GM23338 (cell line): ENCODE data around the gene PRDM2. TPM values are rescaled to one million over a fixed set of nuclear protein-coding genes. Genes with fewer than 3 reads are reported as not detected.

Experiments
- ATAC-seq: fragments of 200-7000 bp; cut with Tn5 transposase; 3 replicates; pipeline ENCODE4 v1.9.1; 2020
- DNase-seq: peaks from one replicate; pipeline ENCODE4 v3.0.0-alpha.2; 2015; ENCODE audit warnings: low spot score
- H2AFZ ChIP-seq: fragments of 200-600 bp; sonication (generic); 2 replicates; pipeline ENCODE4 v1.8.0; 2016; ENCODE audit warnings: antibody characterized with exemption, mild to moderate bottlenecking, moderate library complexity
- H3F3A ChIP-seq: fragments of 200-600 bp; sonication (generic); replicated peaks from 2 replicates; pipeline ENCODE4 v1.8.0; 2017; ENCODE audit warnings: antibody characterized with exemption, mixed run types, low read depth
- H3K27ac ChIP-seq: fragments of 200-600 bp; sonication (generic); 2 replicates; pipeline ENCODE4 v1.6.1; 2016; ENCODE audit warnings: low read depth
- H3K27me3 ChIP-seq: fragments of 200-600 bp; sonication (generic); 2 replicates; pipeline ENCODE4 v1.8.0; 2016; ENCODE audit warnings: mild to moderate bottlenecking, mixed run types, moderate library complexity; ENCODE audit not compliant: insufficient read depth
- H3K36me3 ChIP-seq: fragments of 200-600 bp; sonication (generic); 2 replicates; pipeline ENCODE4 v1.8.0; 2016; ENCODE audit warnings: mild to moderate bottlenecking; ENCODE audit not compliant: insufficient read depth
- H3K4me1 ChIP-seq: fragments of 200-600 bp; sonication (generic); 2 replicates; pipeline ENCODE4 v1.8.0; 2016; ENCODE audit warnings: mild to moderate bottlenecking, moderate library complexity; ENCODE audit not compliant: insufficient read depth
- H3K4me2 ChIP-seq: fragments of 200-600 bp; sonication (generic); 2 replicates; pipeline ENCODE4 v1.7.1; 2017; ENCODE audit warnings: mixed run types
- H3K4me3 ChIP-seq: fragments of 200-600 bp; sonication (generic); 2 replicates; pipeline ENCODE4 v1.6.1; 2016; ENCODE audit warnings: mixed run types
- H3K79me2 ChIP-seq: fragments of 200-600 bp; sonication (generic); replicated peaks from 2 replicates; pipeline ENCODE4 v1.8.0; 2017; ENCODE audit warnings: mild to moderate bottlenecking; ENCODE audit not compliant: insufficient read depth
- H3K9me2 ChIP-seq: fragments of 200-600 bp; sonication (generic); 2 replicates; pipeline ENCODE4 v1.8.0; 2017; ENCODE audit not compliant: insufficient read depth
- H4K20me1 ChIP-seq: fragments of 200-600 bp; sonication (generic); replicated peaks from 2 replicates; pipeline ENCODE4 v1.8.0; 2017; ENCODE audit warnings: mild to moderate bottlenecking; ENCODE audit not compliant: insufficient read depth
- H3K27ac Mint-ChIP-seq: 2 replicates; pipeline ENCODE4 v1.8.0; 2020; ENCODE audit warnings: inconsistent platforms, mild to moderate bottlenecking, moderate library complexity, mixed read lengths
- H3K27me3 Mint-ChIP-seq: 3 replicates; pipeline ENCODE4 v1.8.0; 2022; ENCODE audit warnings: low read depth, mild to moderate bottlenecking, moderate library complexity, mixed read lengths, inconsistent platforms; ENCODE audit not compliant: insufficient read depth, poor library complexity
- H3K36me3 Mint-ChIP-seq: 3 replicates; pipeline ENCODE4 v1.8.0; 2021; ENCODE audit warnings: low read depth, mild to moderate bottlenecking, inconsistent platforms, moderate library complexity, mixed read lengths
- H3K4me1 Mint-ChIP-seq: 3 replicates; pipeline ENCODE4 v1.8.0; 2020; ENCODE audit warnings: mild to moderate bottlenecking, inconsistent platforms, mixed read lengths
- H3K4me3 Mint-ChIP-seq: 3 replicates; pipeline ENCODE4 v1.8.0; 2021; ENCODE audit warnings: moderate library complexity, mild to moderate bottlenecking, inconsistent platforms, mixed read lengths
- H3K9me3 Mint-ChIP-seq: 3 replicates; pipeline ENCODE4 v1.8.0; 2020; ENCODE audit warnings: moderate library complexity, mild to moderate bottlenecking, inconsistent platforms, mixed read lengths
- CREB1 ChIP-seq: fragments of 250-450 bp; sonication (Bioruptor Pico); IDR thresholded peaks from 2 replicates; pipeline ENCODE4 v1.5.0; 2020; ENCODE audit warnings: low read depth, mild to moderate bottlenecking, moderate library complexity
- JUNB ChIP-seq: IDR thresholded peaks from one replicate; pipeline ENCODE4 v1.6.1; 2016; ENCODE audit warnings: antibody characterized with exemption; ENCODE audit not compliant: unreplicated experiment
- ZNF114 ChIP-seq: fragments of 250-450 bp; sonication (Bioruptor Pico); IDR thresholded peaks from 2 replicates; pipeline ENCODE4 v1.5.0; 2020; ENCODE audit warnings: mild to moderate bottlenecking, moderate library complexity
- ZNF331 ChIP-seq: fragments of 250-450 bp; sonication (Bioruptor Pico); IDR thresholded peaks from 2 replicates; pipeline ENCODE4 v1.5.0; 2020; ENCODE audit warnings: low read depth, mild to moderate bottlenecking, moderate library complexity
- polyA plus RNA-seq: library from polyadenylated mRNA; unstranded; fragments of >200 nt; fragmentation: Nextera tagmentation; extraction: Ambion mirVana; gene quantifications from 2 replicates; pipeline ENCODE4 v1.2.1, GENCODE V29; 2016
- total RNA-seq: library from RNA; depleted of rRNA; stranded (reverse); fragments of >200 nt; shearing (Covaris generic); gene quantifications from 2 replicates; pipeline ENCODE4 v1.2.3, GENCODE V29; 2014
- TF ChIP-seq, protein P1 (sequence below): fragments of 250-450 bp; sonication (Bioruptor Pico); IDR thresholded peaks from 2 replicates; pipeline ENCODE4 v1.5.0; 2020; ENCODE audit warnings: mild to moderate bottlenecking, moderate library complexity

The PRDM2 gene
- total and polyA plus RNA-seq, 2 experiments from 2014 or later, result 11.6 to 28.3 TPM

- TF ChIP-seq, protein P1, sequence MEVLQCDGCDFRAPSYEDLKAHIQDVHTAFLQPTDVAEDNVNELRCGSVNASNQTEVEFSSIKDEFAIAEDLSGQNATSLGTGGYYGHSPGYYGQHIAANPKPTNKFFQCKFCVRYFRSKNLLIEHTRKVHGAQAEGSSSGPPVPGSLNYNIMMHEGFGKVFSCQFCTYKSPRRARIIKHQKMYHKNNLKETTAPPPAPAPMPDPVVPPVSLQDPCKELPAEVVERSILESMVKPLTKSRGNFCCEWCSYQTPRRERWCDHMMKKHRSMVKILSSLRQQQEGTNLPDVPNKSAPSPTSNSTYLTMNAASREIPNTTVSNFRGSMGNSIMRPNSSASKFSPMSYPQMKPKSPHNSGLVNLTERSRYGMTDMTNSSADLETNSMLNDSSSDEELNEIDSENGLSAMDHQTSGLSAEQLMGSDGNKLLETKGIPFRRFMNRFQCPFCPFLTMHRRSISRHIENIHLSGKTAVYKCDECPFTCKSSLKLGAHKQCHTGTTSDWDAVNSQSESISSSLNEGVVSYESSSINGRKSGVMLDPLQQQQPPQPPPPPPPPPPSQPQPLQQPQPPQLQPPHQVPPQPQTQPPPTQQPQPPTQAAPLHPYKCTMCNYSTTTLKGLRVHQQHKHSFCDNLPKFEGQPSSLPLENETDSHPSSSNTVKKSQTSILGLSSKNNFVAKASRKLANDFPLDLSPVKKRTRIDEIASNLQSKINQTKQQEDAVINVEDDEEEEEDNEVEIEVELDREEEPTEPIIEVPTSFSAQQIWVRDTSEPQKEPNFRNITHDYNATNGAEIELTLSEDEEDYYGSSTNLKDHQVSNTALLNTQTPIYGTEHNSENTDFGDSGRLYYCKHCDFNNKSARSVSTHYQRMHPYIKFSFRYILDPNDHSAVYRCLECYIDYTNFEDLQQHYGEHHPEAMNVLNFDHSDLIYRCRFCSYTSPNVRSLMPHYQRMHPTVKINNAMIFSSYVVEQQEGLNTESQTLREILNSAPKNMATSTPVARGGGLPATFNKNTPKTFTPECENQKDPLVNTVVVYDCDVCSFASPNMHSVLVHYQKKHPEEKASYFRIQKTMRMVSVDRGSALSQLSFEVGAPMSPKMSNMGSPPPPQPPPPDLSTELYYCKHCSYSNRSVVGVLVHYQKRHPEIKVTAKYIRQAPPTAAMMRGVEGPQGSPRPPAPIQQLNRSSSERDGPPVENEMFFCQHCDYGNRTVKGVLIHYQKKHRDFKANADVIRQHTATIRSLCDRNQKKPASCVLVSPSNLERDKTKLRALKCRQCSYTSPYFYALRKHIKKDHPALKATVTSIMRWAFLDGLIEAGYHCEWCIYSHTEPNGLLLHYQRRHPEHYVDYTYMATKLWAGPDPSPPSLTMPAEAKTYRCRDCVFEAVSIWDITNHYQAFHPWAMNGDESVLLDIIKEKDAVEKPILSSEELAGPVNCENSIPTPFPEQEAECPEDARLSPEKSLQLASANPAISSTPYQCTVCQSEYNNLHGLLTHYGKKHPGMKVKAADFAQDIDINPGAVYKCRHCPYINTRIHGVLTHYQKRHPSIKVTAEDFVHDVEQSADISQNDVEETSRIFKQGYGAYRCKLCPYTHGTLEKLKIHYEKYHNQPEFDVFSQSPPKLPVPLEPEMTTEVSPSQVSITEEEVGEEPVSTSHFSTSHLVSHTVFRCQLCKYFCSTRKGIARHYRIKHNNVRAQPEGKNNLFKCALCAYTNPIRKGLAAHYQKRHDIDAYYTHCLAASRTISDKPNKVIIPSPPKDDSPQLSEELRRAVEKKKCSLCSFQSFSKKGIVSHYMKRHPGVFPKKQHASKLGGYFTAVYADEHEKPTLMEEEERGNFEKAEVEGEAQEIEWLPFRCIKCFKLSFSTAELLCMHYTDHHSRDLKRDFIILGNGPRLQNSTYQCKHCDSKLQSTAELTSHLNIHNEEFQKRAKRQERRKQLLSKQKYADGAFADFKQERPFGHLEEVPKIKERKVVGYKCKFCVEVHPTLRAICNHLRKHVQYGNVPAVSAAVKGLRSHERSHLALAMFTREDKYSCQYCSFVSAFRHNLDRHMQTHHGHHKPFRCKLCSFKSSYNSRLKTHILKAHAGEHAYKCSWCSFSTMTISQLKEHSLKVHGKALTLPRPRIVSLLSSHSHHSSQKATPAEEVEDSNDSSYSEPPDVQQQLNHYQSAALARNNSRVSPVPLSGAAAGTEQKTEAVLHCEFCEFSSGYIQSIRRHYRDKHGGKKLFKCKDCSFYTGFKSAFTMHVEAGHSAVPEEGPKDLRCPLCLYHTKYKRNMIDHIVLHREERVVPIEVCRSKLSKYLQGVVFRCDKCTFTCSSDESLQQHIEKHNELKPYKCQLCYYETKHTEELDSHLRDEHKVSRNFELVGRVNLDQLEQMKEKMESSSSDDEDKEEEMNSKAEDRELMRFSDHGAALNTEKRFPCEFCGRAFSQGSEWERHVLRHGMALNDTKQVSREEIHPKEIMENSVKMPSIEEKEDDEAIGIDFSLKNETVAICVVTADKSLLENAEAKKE (CRISPR knock-in tag), result no peak
- TF ChIP-seq CREB1 (CRISPR knock-in tag), result no peak
Observed at GRCh38 chr1:13661539-13661938, 38.4 kb upstream of the PRDM2 start (continued).

- no peak overlapping the region for H3K4me3 Mint-ChIP-seq
- H3K27me3 Mint-ChIP-seq, result no peaks in the 10 kb centered on the region
- H4K20me1 ChIP-seq, result no peaks in the 10 kb centered on the region
- TF ChIP-seq ZNF331 (CRISPR knock-in tag) (no peak), ZNF114 (CRISPR knock-in tag) (no peak), JUNB (no peak)
- peaks cover 11% of the 10 kb centered on the region for H3K36me3 Mint-ChIP-seq
- no peak overlapping the region for H3K4me3 ChIP-seq
- no peaks in the 10 kb centered on the region for H3K9me2 ChIP-seq
- no peak for DNase-seq
- H3K9me3 Mint-ChIP-seq, result peaks cover 19% of the 10 kb centered on the region
- H3K4me1 Mint-ChIP-seq, result peaks cover 5% of the 10 kb centered on the region; the same call in 2 of the 3 replicates
- ATAC-seq, result no peak
- no peak overlapping the region for H3K27ac ChIP-seq
- H3K36me3 ChIP-seq, result no peaks in the 10 kb centered on the region
- no peaks in the 10 kb centered on the region for H3K27me3 ChIP-seq
- 0 out of 2 replicates have a peak, but pooled peaks cover 2% of the 10 kb centered on the region for H3K4me1 ChIP-seq
- no peak overlapping the region for H3K4me2 ChIP-seq
- peak overlapping the region; percentile 38; the same call in 1 of the 2 replicates for H2AFZ ChIP-seq
- H3K79me2 ChIP-seq, result no peaks in the 10 kb centered on the region
- no peaks in the 10 kb centered on the region for H3F3A ChIP-seq
- H3K27ac Mint-ChIP-seq, result no peak overlapping the region
Observed at GRCh38 chr1:13662493-13662892, 37.5 kb upstream of the PRDM2 start.
